ENCODE measurements around the gene LDHAL6B. TPM values are rescaled to one million over a fixed set of nuclear protein-coding genes. Genes with fewer than 3 reads are reported as not detected.

The LDHAL6B gene
- total RNA-seq, 1 donor from 2014 or later = not detected

GRCh38 chr15:59221511-59222505 is 15.2 kb downstream of the LDHAL6B start:
- DNase-seq = no peak

- no peak for DNase-seq
These were observed 16.4 kb downstream of the LDHAL6B start for GRCh38 chr15:59222906-59223550.

GRCh38 chr15:59223736-59224135 is 17.1 kb downstream of the LDHAL6B start:
- no peak for DNase-seq

GRCh38 chr15:59224474-59224873 is 17.8 kb downstream of the LDHAL6B start:
- no peak for DNase-seq

GRCh38 chr15:59227021-59227420 is 20.4 kb downstream of the LDHAL6B start:
- no peak for DNase-seq

- DNase-seq = no peak
These were observed 22.4 kb downstream of the LDHAL6B start for GRCh38 chr15:59229015-59229414.

GRCh38 chr15:59229453-59229852 is 22.8 kb downstream of the LDHAL6B start:
- DNase-seq = no peak

GRCh38 chr15:59230531-59231055 is 23.9 kb downstream of the LDHAL6B start:
- peak; percentile 32 for DNase-seq

GRCh38 chr15:59232476-59232875 is 25.8 kb downstream of the LDHAL6B start:
- peak; percentile 37 for DNase-seq

GRCh38 chr15:59236394-59236793 is 29.8 kb downstream of the LDHAL6B start:
- DNase-seq = no peak

- no peak for DNase-seq
These were observed 30.6 kb downstream of the LDHAL6B start for GRCh38 chr15:59237119-59237855.

- no peak for DNase-seq
These were observed 31.3 kb downstream of the LDHAL6B start for GRCh38 chr15:59237924-59238331.

- no peak for DNase-seq
These were observed 33.4 kb downstream of the LDHAL6B start for GRCh38 chr15:59240036-59240435.

GRCh38 chr15:59242649-59243048 is 36.0 kb downstream of the LDHAL6B start:
- DNase-seq = no peak

- no peak for DNase-seq
These were observed 37.0 kb downstream of the LDHAL6B start for GRCh38 chr15:59243622-59244021.

- DNase-seq = no peak
These were observed 37.7 kb downstream of the LDHAL6B start for GRCh38 chr15:59244337-59244736.

GRCh38 chr15:59245559-59245958 is 38.9 kb downstream of the LDHAL6B start:
- DNase-seq = no peak

- DNase-seq = no peak
These were observed 40.7 kb downstream of the LDHAL6B start for GRCh38 chr15:59247364-59247763.

- DNase-seq = no peak
These were observed 43.2 kb downstream of the LDHAL6B start for GRCh38 chr15:59249816-59250215.

GRCh38 chr15:59250249-59250648 is 43.6 kb downstream of the LDHAL6B start:
- DNase-seq = no peak

GRCh38 chr15:59251001-59251845 is 44.6 kb downstream of the LDHAL6B start:
- DNase-seq = no peak

Measured in skin of body (tissue), 2 donors.